Activated T-helper 1 cell treated with anti-CD3 and anti-CD28 coated beads, Interleukin-12 subunit alpha, Interleukin-12 subunit beta, Interleukin-2, Interleukin-4 antibody, amounts not matched to agents 30 ng/mL and 10 ng/mL and 1 ng/mL, durations not matched to agents 14 hours and 24 hours and 36 hours (primary cell): ENCODE results near the gene YWHAG. TPM values are rescaled to one million over a fixed set of nuclear protein-coding genes. Genes with fewer than 3 reads are reported as not detected.

Experiments
- DNase-seq: peaks from one replicate; pipeline ENCODE4 v3.0.0; 2021; ENCODE audit warnings: low spot score
- H3K27ac Mint-ChIP-seq: one replicate; pipeline ENCODE4 v1.8.0; 2021; ENCODE audit warnings: mild to moderate bottlenecking, mixed read lengths
- H3K27me3 Mint-ChIP-seq: one replicate; pipeline ENCODE4 v1.8.0; 2022; ENCODE audit warnings: mild to moderate bottlenecking, moderate library complexity, mixed read lengths; ENCODE audit not compliant: insufficient read depth
- H3K36me3 Mint-ChIP-seq: one replicate; pipeline ENCODE4 v1.8.0; 2021; ENCODE audit warnings: low read depth, mixed read lengths
- H3K4me1 Mint-ChIP-seq: one replicate; pipeline ENCODE4 v1.8.0; 2021; ENCODE audit warnings: low read depth, mixed read lengths
- H3K4me3 Mint-ChIP-seq: one replicate; pipeline ENCODE4 v1.8.0; 2021; ENCODE audit warnings: mild to moderate bottlenecking, moderate library complexity, mixed read lengths
- H3K9me3 Mint-ChIP-seq: one replicate; pipeline ENCODE4 v1.8.0; 2021; ENCODE audit warnings: mixed read lengths
- intact Hi-C: fragments of 100-400 bp; cut with micrococcal nuclease; formaldehyde crosslinking; loops from one replicate; pipeline ENCODE4 v1.15.1; 2024
- total RNA-seq: library from RNA; stranded (reverse); gene quantifications from 2 replicates; pipeline ENCODE4 v1.2.3, GENCODE V29; 2022

Gene YWHAG
- total RNA-seq, 1 donor from 2014 or later = 165 TPM

GRCh38 chr7:76354516-76354915 is 4.3 kb downstream of the YWHAG start:
- H3K9me3 Mint-ChIP-seq = no peaks in the 10 kb centered on the region
- H3K36me3 Mint-ChIP-seq = peaks cover 44% of the 10 kb centered on the region
- H3K27ac Mint-ChIP-seq = no peak overlapping the region
- intact Hi-C loops = loop anchor here (10.0 kb wide), 1 partner anchor 830 kb away; no protein-coding TSS in a partner anchor
- peaks cover 58% of the 10 kb centered on the region for H3K4me1 Mint-ChIP-seq
- H3K27me3 Mint-ChIP-seq = no peaks in the 10 kb centered on the region
- no peak for DNase-seq
- no peak overlapping the region for H3K4me3 Mint-ChIP-seq

GRCh38 chr7:76353744-76354143 is 5.0 kb downstream of the YWHAG start:
- no peak overlapping the region for H3K27ac Mint-ChIP-seq
- no peak overlapping the region for H3K4me3 Mint-ChIP-seq
- peaks cover 47% of the 10 kb centered on the region for H3K36me3 Mint-ChIP-seq
- no peaks in the 10 kb centered on the region for H3K27me3 Mint-ChIP-seq
- H3K4me1 Mint-ChIP-seq = peaks cover 59% of the 10 kb centered on the region
- no peak for DNase-seq
- no peaks in the 10 kb centered on the region for H3K9me3 Mint-ChIP-seq
- intact Hi-C loops = loop anchor here (10.0 kb wide), 1 partner anchor 829 kb away; no protein-coding TSS in a partner anchor

- Mint-ChIP-seq H3K27me3 (no peaks in the 10 kb centered on the region), H3K36me3 (peaks cover 45% of the 10 kb centered on the region), H3K4me3 (no peak overlapping the region), H3K9me3 (no peaks in the 10 kb centered on the region), H3K4me1 (peaks cover 61% of the 10 kb centered on the region), H3K27ac (peak overlapping the region; percentile 86)
- DNase-seq = no peak
- intact Hi-C loops = loop anchor here (10.0 kb wide), 1 partner anchor 827 kb away; no protein-coding TSS in a partner anchor
Observed at GRCh38 chr7:76352193-76352592, 6.6 kb downstream of the YWHAG start.

GRCh38 chr7:76351372-76351771 is 7.4 kb downstream of the YWHAG start:
- Mint-ChIP-seq H3K4me1 (peaks cover 62% of the 10 kb centered on the region), H3K36me3 (peaks cover 49% of the 10 kb centered on the region), H3K9me3 (no peaks in the 10 kb centered on the region), H3K27me3 (no peaks in the 10 kb centered on the region), H3K27ac (no peak overlapping the region), H3K4me3 (no peak overlapping the region)
- DNase-seq = no peak
- intact Hi-C loops = loop anchor here (10.0 kb wide), 1 partner anchor 827 kb away; no protein-coding TSS in a partner anchor

- Mint-ChIP-seq H3K27me3 (no peaks in the 10 kb centered on the region), H3K9me3 (no peaks in the 10 kb centered on the region), H3K36me3 (peaks cover 43% of the 10 kb centered on the region), H3K4me3 (no peak overlapping the region), H3K4me1 (peaks cover 54% of the 10 kb centered on the region), H3K27ac (peak overlapping the region; percentile 58)
- intact Hi-C loops = no loop called here
- DNase-seq = no peak
Observed at GRCh38 chr7:76349313-76349885, 9.4 kb downstream of the YWHAG start.

GRCh38 chr7:76347710-76348109 is 11.1 kb downstream of the YWHAG start:
- DNase-seq = no peak
- intact Hi-C loops = loop anchor here (2.0 kb wide), 1 partner anchor 29 kb away; no protein-coding TSS in a partner anchor
- peaks cover 61% of the 10 kb centered on the region for H3K4me1 Mint-ChIP-seq
- H3K27me3 Mint-ChIP-seq = no peaks in the 10 kb centered on the region
- H3K4me3 Mint-ChIP-seq = peak overlapping the region; percentile 31
- peaks cover 55% of the 10 kb centered on the region for H3K36me3 Mint-ChIP-seq
- H3K27ac Mint-ChIP-seq = peak overlapping the region; percentile 85
- no peaks in the 10 kb centered on the region for H3K9me3 Mint-ChIP-seq

GRCh38 chr7:76346778-76347177 is 12.0 kb downstream of the YWHAG start:
- Mint-ChIP-seq H3K36me3 (peaks cover 61% of the 10 kb centered on the region), H3K27ac (peak overlapping the region; percentile 61), H3K4me1 (peaks cover 61% of the 10 kb centered on the region), H3K9me3 (no peaks in the 10 kb centered on the region), H3K4me3 (peak overlapping the region; percentile 3), H3K27me3 (no peaks in the 10 kb centered on the region)
- intact Hi-C loops = loop anchor here (2.0 kb wide), 1 partner anchor 28 kb away; no protein-coding TSS in a partner anchor
- no peak for DNase-seq

- H3K9me3 Mint-ChIP-seq = no peaks in the 10 kb centered on the region
- no peak overlapping the region for H3K27ac Mint-ChIP-seq
- peaks cover 62% of the 10 kb centered on the region for H3K4me1 Mint-ChIP-seq
- intact Hi-C loops = loop anchor here (2.0 kb wide), 1 partner anchor 27 kb away; no protein-coding TSS in a partner anchor
- H3K4me3 Mint-ChIP-seq = peak overlapping the region; percentile 4
- H3K36me3 Mint-ChIP-seq = peaks cover 57% of the 10 kb centered on the region
- DNase-seq = no peak
- no peaks in the 10 kb centered on the region for H3K27me3 Mint-ChIP-seq
Observed at GRCh38 chr7:76346097-76346496, 12.7 kb downstream of the YWHAG start.

- Mint-ChIP-seq H3K4me3 (no peak overlapping the region), H3K27me3 (no peaks in the 10 kb centered on the region), H3K9me3 (no peaks in the 10 kb centered on the region), H3K4me1 (peaks cover 65% of the 10 kb centered on the region), H3K27ac (peak overlapping the region; percentile 1), H3K36me3 (peaks cover 60% of the 10 kb centered on the region)
- intact Hi-C loops = loop anchor here (2.0 kb wide), 1 partner anchor 13 kb away; no protein-coding TSS in a partner anchor
- DNase-seq = no peak
Observed at GRCh38 chr7:76343931-76344321, 14.9 kb downstream of the YWHAG start.

GRCh38 chr7:76343294-76343930 is 15.4 kb downstream of the YWHAG start:
- intact Hi-C loops = loop anchor here (2.0 kb wide), 1 partner anchor 13 kb away; no protein-coding TSS in a partner anchor
- no peak for DNase-seq
- Mint-ChIP-seq H3K4me1 (peaks cover 71% of the 10 kb centered on the region), H3K27me3 (no peaks in the 10 kb centered on the region), H3K4me3 (no peak overlapping the region), H3K9me3 (no peaks in the 10 kb centered on the region), H3K36me3 (peaks cover 61% of the 10 kb centered on the region), H3K27ac (peak overlapping the region; percentile 1)

- DNase-seq = no peak
- no peak overlapping the region for H3K4me3 Mint-ChIP-seq
- no peaks in the 10 kb centered on the region for H3K9me3 Mint-ChIP-seq
- H3K36me3 Mint-ChIP-seq = peaks cover 60% of the 10 kb centered on the region
- peaks cover 69% of the 10 kb centered on the region for H3K4me1 Mint-ChIP-seq
- H3K27ac Mint-ChIP-seq = peak overlapping the region; percentile 41
- intact Hi-C loops = loop anchor here (2.0 kb wide), 1 partner anchor 15 kb away; no protein-coding TSS in a partner anchor
- H3K27me3 Mint-ChIP-seq = no peaks in the 10 kb centered on the region
Observed at GRCh38 chr7:76342222-76342621, 16.6 kb downstream of the YWHAG start.

- intact Hi-C loops = no loop called here
- Mint-ChIP-seq H3K9me3 (no peaks in the 10 kb centered on the region), H3K4me3 (no peak overlapping the region), H3K27ac (peak overlapping the region; percentile 30), H3K27me3 (no peaks in the 10 kb centered on the region), H3K36me3 (peaks cover 47% of the 10 kb centered on the region), H3K4me1 (peaks cover 58% of the 10 kb centered on the region)
- DNase-seq = no peak
Observed at GRCh38 chr7:76340617-76341131, 18.1 kb downstream of the YWHAG start.
